Endodermal cell (in vitro differentiated cells): Measurements from ENCODE around the gene RGS9. TPM values are rescaled to one million over a fixed set of nuclear protein-coding genes. Genes with fewer than 3 reads are reported as not detected.

ENCODE experiments used
- DNase-seq: peaks from one replicate; pipeline ENCODE4 v3.0.0-alpha.2; 2017
- H3K27ac ChIP-seq: 2 replicates; pipeline ENCODE4 v1.5.1; 2013; ENCODE audit warnings: mild to moderate bottlenecking, low read depth, low read length, moderate library complexity
- H3K27me3 ChIP-seq: 2 replicates; pipeline ENCODE4 v1.6.1; 2013; ENCODE audit warnings: mild to moderate bottlenecking, low read length, moderate library complexity; ENCODE audit not compliant: insufficient read depth, control insufficient read depth, poor library complexity, severe bottlenecking
- H3K36me3 ChIP-seq: 2 replicates; pipeline ENCODE4 v1.7.0; 2013; ENCODE audit warnings: mild to moderate bottlenecking, low read length, moderate library complexity; ENCODE audit not compliant: control insufficient read depth, insufficient read depth
- H3K4me1 ChIP-seq: one replicate; pipeline ENCODE4 v1.7.0; 2013; ENCODE audit warnings: low read length; ENCODE audit not compliant: control insufficient read depth, insufficient read depth
- H3K4me3 ChIP-seq: 2 replicates; pipeline ENCODE4 v1.5.1; 2013; ENCODE audit warnings: mild to moderate bottlenecking, low read length, moderate library complexity
- H3K9ac ChIP-seq: 2 replicates; pipeline ENCODE4 v1.6.1; 2013; ENCODE audit warnings: mild to moderate bottlenecking, low read length, moderate library complexity; ENCODE audit not compliant: poor library complexity, severe bottlenecking; ENCODE audit errors: extremely low read depth
- H3K9me3 ChIP-seq: 2 replicates; pipeline ENCODE4 v1.6.1; 2013; ENCODE audit warnings: mild to moderate bottlenecking, low read length, moderate library complexity; ENCODE audit not compliant: control insufficient read depth
- H3K27ac Mint-ChIP-seq: 2 replicates; pipeline ENCODE4 v1.8.0; 2020; ENCODE audit warnings: mixed read lengths
- H3K27me3 Mint-ChIP-seq: 2 replicates; pipeline ENCODE4 v1.8.0; 2021; ENCODE audit warnings: mild to moderate bottlenecking, mixed read lengths; ENCODE audit not compliant: insufficient read depth
- H3K36me3 Mint-ChIP-seq: 2 replicates; pipeline ENCODE4 v1.8.0; 2020; ENCODE audit warnings: low read depth, mixed read lengths
- H3K4me1 Mint-ChIP-seq: 2 replicates; pipeline ENCODE4 v1.8.0; 2020; ENCODE audit warnings: mixed read lengths
- H3K4me3 Mint-ChIP-seq: 2 replicates; pipeline ENCODE4 v1.8.0; 2020; ENCODE audit warnings: mild to moderate bottlenecking, moderate library complexity, mixed read lengths
- H3K9me3 Mint-ChIP-seq: 2 replicates; pipeline ENCODE4 v1.8.0; 2020; ENCODE audit warnings: mild to moderate bottlenecking, mixed read lengths
- CTCF ChIP-seq: fragments of 200-600 bp; sonication (generic); conservative IDR thresholded peaks from 2 replicates; pipeline ENCODE4 v1.5.0; 2021; ENCODE audit warnings: antibody characterized with exemption, mild to moderate bottlenecking
- WGBS, 2 experiments: methylation state at CpG; one replicate each; pipeline versions ENCODE4 v1.1.5 to v1.1.7; 2013; ENCODE audit warnings: missing lambda C conversion rate in 2 of 2, mixed read lengths in 1 of 2; ENCODE audit not compliant: insufficient coverage in 1 of 2, insufficient read length in 1 of 2; 5-methylcytosine and 5-hydroxymethylcytosine counted together
- total RNA-seq, 2 donors: library from RNA; stranded (reverse); fragmentation: NEBNext Ultra II Directional in 1 of 2; extraction: Animal tissue kit (Norgen Biotek cat#: 25700) in 1 of 2; gene quantifications; 2 replicates in 1 of 2; 3 replicates in 1 of 2; pipeline ENCODE4 v1.2.1, GENCODE V29; 2021

RGS9 gene
- total RNA-seq, 2 donors from 2014 or later: 11.1 to 14.7 TPM

- no peak for DNase-seq
- no peaks in the 10 kb centered on the region for H3K9me3 ChIP-seq
- no peaks in the 10 kb centered on the region for H3K27me3 Mint-ChIP-seq
- H3K27ac Mint-ChIP-seq: no peak overlapping the region
- no peaks in the 10 kb centered on the region for H3K27me3 ChIP-seq
- no peak overlapping the region for H3K4me3 ChIP-seq
- WGBS, 2 experiments: 92 to 93% methylated on average over 7 to 11 of the region's 11 CpGs
- H3K9ac ChIP-seq: no peak overlapping the region
- no peaks in the 10 kb centered on the region for H3K9me3 Mint-ChIP-seq
- no peak for TF ChIP-seq CTCF
- peaks cover 6% of the 10 kb centered on the region for H3K4me1 Mint-ChIP-seq
- no peaks in the 10 kb centered on the region for H3K4me1 ChIP-seq
- no peak overlapping the region for H3K27ac ChIP-seq
- no peak overlapping the region for H3K4me3 Mint-ChIP-seq
- H3K36me3 ChIP-seq: no peaks in the 10 kb centered on the region
- no peaks in the 10 kb centered on the region for H3K36me3 Mint-ChIP-seq
Observed at GRCh38 chr17:65172496-65173136, 35.4 kb downstream of the RGS9 start.

- Histone ChIP-seq H3K36me3 (no peaks in the 10 kb centered on the region), H3K4me1 (no peaks in the 10 kb centered on the region), H3K9ac (no peak overlapping the region), H3K4me3 (no peak overlapping the region), H3K9me3 (no peaks in the 10 kb centered on the region), H3K27me3 (no peaks in the 10 kb centered on the region), H3K27ac (no peak overlapping the region)
- Mint-ChIP-seq H3K27me3 (no peaks in the 10 kb centered on the region), H3K36me3 (no peaks in the 10 kb centered on the region), H3K4me1 (peaks cover 6% of the 10 kb centered on the region), H3K4me3 (no peak overlapping the region), H3K9me3 (no peaks in the 10 kb centered on the region), H3K27ac (no peak overlapping the region)
- DNase-seq: peak; percentile 77
- 88% methylated on average over 6 to 12 of the region's 12 CpGs for WGBS, 2 experiments
- no peak for TF ChIP-seq CTCF
Observed at GRCh38 chr17:65173284-65173793, 36.2 kb downstream of the RGS9 start.

GRCh38 chr17:65173976-65174683, 37.0 kb downstream of the RGS9 start:
- no peaks in the 10 kb centered on the region for H3K27me3 ChIP-seq
- H3K9me3 ChIP-seq: no peaks in the 10 kb centered on the region
- Mint-ChIP-seq H3K9me3 (no peaks in the 10 kb centered on the region), H3K36me3 (no peaks in the 10 kb centered on the region), H3K4me3 (no peak overlapping the region), H3K4me1 (peaks cover 6% of the 10 kb centered on the region), H3K27me3 (no peaks in the 10 kb centered on the region), H3K27ac (no peak overlapping the region)
- H3K36me3 ChIP-seq: no peaks in the 10 kb centered on the region
- H3K4me3 ChIP-seq: no peak overlapping the region
- no peak for DNase-seq
- no peaks in the 10 kb centered on the region for H3K4me1 ChIP-seq
- TF ChIP-seq CTCF: no peak
- WGBS, 2 experiments: 93 to 97% methylated on average over 9 of the region's 9 CpGs
- H3K9ac ChIP-seq: no peak overlapping the region
- H3K27ac ChIP-seq: no peak overlapping the region
